Erythroblast (primary cell): ENCODE data around the gene DLG2.

ENCODE experiments used
- GATA1 ChIP-seq: IDR thresholded peaks from 2 replicates; pipeline ENCODE4 v1.6.1; 2011; ENCODE audit warnings: low read depth, mild to moderate bottlenecking, control low read depth, low read length, moderate library complexity
- POLR2A ChIP-seq: IDR thresholded peaks from 2 replicates; pipeline ENCODE4 v1.6.1; 2011; ENCODE audit warnings: mild to moderate bottlenecking, low read length

DNA sequence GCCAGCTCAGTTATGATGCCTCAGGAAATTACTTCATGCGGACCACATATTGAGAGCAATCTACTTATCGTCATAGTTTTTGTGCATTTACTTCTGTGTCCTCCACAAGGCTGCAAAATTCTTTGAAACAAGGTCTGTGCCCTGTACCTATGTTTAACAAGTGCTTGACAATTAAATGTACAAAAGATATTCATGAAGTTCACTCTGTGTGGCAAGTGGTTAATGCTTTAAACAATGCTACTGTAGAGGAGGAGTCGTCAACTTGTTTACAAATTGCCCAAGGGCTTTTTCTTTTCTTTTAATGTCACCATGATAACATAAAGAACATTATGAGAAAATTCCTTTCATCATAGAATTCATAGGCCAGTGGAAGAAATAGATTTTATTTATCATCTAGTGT lies 1469.5 kb downstream of the DLG2 start:
- TF ChIP-seq POLR2A: no peak
- TF ChIP-seq GATA1: no peak
